ENCODE measurements around the gene KCTD11. TPM values are rescaled to one million over a fixed set of nuclear protein-coding genes. Genes with fewer than 3 reads are reported as not detected.

Gene KCTD11
- total and polyA plus RNA-seq, 2 of the 13 experiments (the other 11 are each of a cell fraction or from before 2014, with no cell fraction given): 1.6 to 2.6 TPM

DNA sequence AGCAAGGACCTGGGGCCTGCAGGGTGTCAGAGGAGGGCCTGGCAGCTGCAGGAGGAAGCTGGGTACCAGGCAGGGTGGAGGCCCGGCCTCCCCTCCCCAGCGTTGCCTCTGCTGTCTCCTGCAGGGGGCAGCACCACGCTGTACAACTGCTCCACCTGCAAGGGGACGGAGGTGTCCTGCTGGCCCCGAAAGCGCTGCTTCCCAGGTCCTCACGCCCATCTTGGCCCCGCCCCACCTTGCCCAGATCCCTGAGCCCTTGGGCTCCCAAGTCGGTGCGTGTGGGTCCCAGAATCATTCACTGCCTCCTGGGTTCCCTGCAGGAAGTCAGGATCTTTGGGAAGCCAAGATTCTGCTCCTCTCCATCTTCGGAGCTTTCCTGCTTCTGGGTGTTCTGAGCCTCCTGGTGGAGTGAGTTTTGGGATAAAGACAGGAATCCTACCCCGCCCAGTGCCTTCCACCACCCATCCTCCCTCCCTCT lies 4.1 kb downstream of the KCTD11 start (continued):
- TF ChIP-seq ARID2 (CRISPR knock-in tag; IDR thresholded peaks at IDR 0.05; ENCODE audit: borderline replicate concordance): no peak
- TF ChIP-seq ZFX (CRISPR knock-in tag; IDR thresholded peaks at IDR 0.05; ENCODE audit: low read depth): peak; percentile 67
- peak; percentile 66 for TF ChIP-seq SAP130 (CRISPR knock-in tag; IDR thresholded peaks at IDR 0.05; ENCODE audit: low read depth)
- no peak for TF ChIP-seq ZFP62 (CRISPR knock-in tag; IDR thresholded peaks at IDR 0.05)
- peak; percentile 95 for TF ChIP-seq STAG1 (CRISPR knock-in tag; IDR thresholded peaks at IDR 0.05)
- no peak for TF ChIP-seq ZMAT3 (CRISPR knock-in tag; conservative IDR thresholded peaks at IDR 0.05)
- TF ChIP-seq SP4 (CRISPR knock-in tag; IDR thresholded peaks at IDR 0.05): peak; percentile 42; the same call in 1 of the 2 replicates
- TF ChIP-seq GATAD2A (CRISPR knock-in tag; IDR thresholded peaks at IDR 0.05): peak; percentile 33; the same call in 1 of the 2 replicates
- no peak for TF ChIP-seq RNF2 (conservative IDR thresholded peaks at IDR 0.05; ENCODE audit: low read depth)
- TF ChIP-seq GABPA (IDR thresholded peaks at IDR 0.05; ENCODE audit: low read depth, low read length): no peak
- TF ChIP-seq GABPA (CRISPR knock-in tag; IDR thresholded peaks at IDR 0.05; ENCODE audit: low read depth): no peak
- TF ChIP-seq, protein P1, sequence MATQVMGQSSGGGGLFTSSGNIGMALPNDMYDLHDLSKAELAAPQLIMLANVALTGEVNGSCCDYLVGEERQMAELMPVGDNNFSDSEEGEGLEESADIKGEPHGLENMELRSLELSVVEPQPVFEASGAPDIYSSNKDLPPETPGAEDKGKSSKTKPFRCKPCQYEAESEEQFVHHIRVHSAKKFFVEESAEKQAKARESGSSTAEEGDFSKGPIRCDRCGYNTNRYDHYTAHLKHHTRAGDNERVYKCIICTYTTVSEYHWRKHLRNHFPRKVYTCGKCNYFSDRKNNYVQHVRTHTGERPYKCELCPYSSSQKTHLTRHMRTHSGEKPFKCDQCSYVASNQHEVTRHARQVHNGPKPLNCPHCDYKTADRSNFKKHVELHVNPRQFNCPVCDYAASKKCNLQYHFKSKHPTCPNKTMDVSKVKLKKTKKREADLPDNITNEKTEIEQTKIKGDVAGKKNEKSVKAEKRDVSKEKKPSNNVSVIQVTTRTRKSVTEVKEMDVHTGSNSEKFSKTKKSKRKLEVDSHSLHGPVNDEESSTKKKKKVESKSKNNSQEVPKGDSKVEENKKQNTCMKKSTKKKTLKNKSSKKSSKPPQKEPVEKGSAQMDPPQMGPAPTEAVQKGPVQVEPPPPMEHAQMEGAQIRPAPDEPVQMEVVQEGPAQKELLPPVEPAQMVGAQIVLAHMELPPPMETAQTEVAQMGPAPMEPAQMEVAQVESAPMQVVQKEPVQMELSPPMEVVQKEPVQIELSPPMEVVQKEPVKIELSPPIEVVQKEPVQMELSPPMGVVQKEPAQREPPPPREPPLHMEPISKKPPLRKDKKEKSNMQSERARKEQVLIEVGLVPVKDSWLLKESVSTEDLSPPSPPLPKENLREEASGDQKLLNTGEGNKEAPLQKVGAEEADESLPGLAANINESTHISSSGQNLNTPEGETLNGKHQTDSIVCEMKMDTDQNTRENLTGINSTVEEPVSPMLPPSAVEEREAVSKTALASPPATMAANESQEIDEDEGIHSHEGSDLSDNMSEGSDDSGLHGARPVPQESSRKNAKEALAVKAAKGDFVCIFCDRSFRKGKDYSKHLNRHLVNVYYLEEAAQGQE (IDR thresholded peaks at IDR 0.05; ENCODE audit: borderline replicate concordance in 1 of 2, low read depth in 1 of 2, low read length in 2 of 2): no peak
- TF ChIP-seq, protein P2, sequence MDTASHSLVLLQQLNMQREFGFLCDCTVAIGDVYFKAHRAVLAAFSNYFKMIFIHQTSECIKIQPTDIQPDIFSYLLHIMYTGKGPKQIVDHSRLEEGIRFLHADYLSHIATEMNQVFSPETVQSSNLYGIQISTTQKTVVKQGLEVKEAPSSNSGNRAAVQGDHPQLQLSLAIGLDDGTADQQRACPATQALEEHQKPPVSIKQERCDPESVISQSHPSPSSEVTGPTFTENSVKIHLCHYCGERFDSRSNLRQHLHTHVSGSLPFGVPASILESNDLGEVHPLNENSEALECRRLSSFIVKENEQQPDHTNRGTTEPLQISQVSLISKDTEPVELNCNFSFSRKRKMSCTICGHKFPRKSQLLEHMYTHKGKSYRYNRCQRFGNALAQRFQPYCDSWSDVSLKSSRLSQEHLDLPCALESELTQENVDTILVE (CRISPR knock-in tag; IDR thresholded peaks at IDR 0.05): peak; percentile 50; the same call in 1 of the 2 replicates
- TF ChIP-seq, protein P3, sequence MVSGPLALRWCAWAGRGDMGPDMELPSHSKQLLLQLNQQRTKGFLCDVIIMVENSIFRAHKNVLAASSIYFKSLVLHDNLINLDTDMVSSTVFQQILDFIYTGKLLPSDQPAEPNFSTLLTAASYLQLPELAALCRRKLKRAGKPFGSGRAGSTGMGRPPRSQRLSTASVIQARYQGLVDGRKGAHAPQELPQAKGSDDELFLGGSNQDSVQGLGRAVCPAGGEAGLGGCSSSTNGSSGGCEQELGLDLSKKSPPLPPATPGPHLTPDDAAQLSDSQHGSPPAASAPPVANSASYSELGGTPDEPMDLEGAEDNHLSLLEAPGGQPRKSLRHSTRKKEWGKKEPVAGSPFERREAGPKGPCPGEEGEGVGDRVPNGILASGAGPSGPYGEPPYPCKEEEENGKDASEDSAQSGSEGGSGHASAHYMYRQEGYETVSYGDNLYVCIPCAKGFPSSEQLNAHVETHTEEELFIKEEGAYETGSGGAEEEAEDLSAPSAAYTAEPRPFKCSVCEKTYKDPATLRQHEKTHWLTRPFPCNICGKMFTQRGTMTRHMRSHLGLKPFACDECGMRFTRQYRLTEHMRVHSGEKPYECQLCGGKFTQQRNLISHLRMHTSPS (CRISPR knock-in tag; IDR thresholded peaks at IDR 0.05; ENCODE audit: low read depth): no peak
- peak; percentile 53; the same call in 1 of the 2 replicates for TF ChIP-seq YEATS2 (CRISPR knock-in tag; IDR thresholded peaks at IDR 0.05; ENCODE audit: borderline replicate concordance)
- TF ChIP-seq KDM2A (CRISPR knock-in tag; IDR thresholded peaks at IDR 0.05; ENCODE audit: borderline replicate concordance, low read depth): peak; percentile 79
- TF ChIP-seq MAF1 (CRISPR knock-in tag; IDR thresholded peaks at IDR 0.05; ENCODE audit: borderline replicate concordance): no peak
- TF ChIP-seq ZNF383 (CRISPR knock-in tag; IDR thresholded peaks at IDR 0.05; ENCODE audit: borderline replicate concordance): no peak
- no peak for TF ChIP-seq SNAPC2 (CRISPR knock-in tag; IDR thresholded peaks at IDR 0.05)
- peak; percentile 35; the same call in 1 of the 2 replicates for TF ChIP-seq MYC (CRISPR knock-in tag; IDR thresholded peaks at IDR 0.05; ENCODE audit: borderline replicate concordance)
- TF ChIP-seq, protein P4, sequence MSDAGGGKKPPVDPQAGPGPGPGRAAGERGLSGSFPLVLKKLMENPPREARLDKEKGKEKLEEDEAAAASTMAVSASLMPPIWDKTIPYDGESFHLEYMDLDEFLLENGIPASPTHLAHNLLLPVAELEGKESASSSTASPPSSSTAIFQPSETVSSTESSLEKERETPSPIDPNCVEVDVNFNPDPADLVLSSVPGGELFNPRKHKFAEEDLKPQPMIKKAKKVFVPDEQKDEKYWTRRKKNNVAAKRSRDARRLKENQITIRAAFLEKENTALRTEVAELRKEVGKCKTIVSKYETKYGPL (CRISPR knock-in tag; IDR thresholded peaks at IDR 0.05): no peak
- TF ChIP-seq NR2C2 (CRISPR knock-in tag; IDR thresholded peaks at IDR 0.05; ENCODE audit: borderline replicate concordance): 0 out of 2 replicates have a peak, but pooled peaks have one; percentile 22
- TF ChIP-seq FOXA3 (CRISPR knock-in tag; IDR thresholded peaks at IDR 0.05): 0 out of 2 replicates have a peak, but pooled peaks have one; percentile 16
- TF ChIP-seq ZFP82 (CRISPR knock-in tag; IDR thresholded peaks at IDR 0.05; ENCODE audit: borderline replicate concordance): no peak
- TF ChIP-seq ZNF350 (CRISPR knock-in tag; IDR thresholded peaks at IDR 0.05; ENCODE audit: borderline replicate concordance, low read depth): peak; percentile 53; the same call in 1 of the 2 replicates
